ENCODE measurements around the gene DDX51.

DNA sequence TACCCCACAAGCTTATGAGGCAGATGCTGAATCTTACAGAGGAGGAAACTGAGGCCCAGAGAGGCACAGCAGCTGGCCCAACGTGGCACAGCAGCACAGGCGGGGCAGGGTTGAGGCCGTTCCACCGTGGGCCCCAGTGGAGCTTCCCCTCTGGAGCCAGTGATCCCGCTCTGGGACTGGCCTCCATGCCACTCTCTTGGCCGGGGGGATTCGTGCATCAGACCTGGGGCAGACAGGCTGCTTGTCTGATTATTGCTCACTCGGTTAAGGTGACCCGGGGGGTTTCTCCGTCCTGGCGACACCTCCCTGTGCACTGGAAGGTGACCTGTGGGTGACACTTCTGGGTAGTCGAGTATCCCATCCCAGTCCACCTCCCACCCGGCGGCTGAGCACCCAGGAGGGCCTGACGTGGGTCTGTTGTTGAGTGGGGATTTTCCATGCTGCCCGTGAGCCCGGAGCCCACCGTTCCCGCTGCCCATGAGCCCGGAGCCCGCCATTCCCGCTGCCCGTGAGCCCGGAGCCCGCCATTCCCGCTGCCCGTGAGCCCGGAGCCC, 27.9 kb upstream of the DDX51 start:
- TF ChIP-seq POLR2AphosphoS5 (IDR thresholded peaks at IDR 0.05; ENCODE audit: low read depth, low read length) (no peak), POLR2A (IDR thresholded peaks at IDR 0.05; ENCODE audit: low read depth, low read length) (no peak), TAF1 (IDR thresholded peaks at IDR 0.05; ENCODE audit: low read depth, low read length) (no peak), SPI1 (IDR thresholded peaks at IDR 0.05; ENCODE audit: low read depth, low read length) (no peak)

Data from GM12891 (cell line).